Heart left ventricle (tissue), 16 donors: ENCODE results near the gene NOX4. TPM values are rescaled to one million over a fixed set of nuclear protein-coding genes. Genes with fewer than 3 reads are reported as not detected.
A peak's percentile ranks its signal among the peaks of the same experiment; 100 is the strongest.
"Not testable (repeated sequence)": the region's sequence is repeated elsewhere in the genome, so short reads cannot be mapped to it uniquely, and the experiment has no call there.

ENCODE experiments used
- ATAC-seq, 4 donors: fragments of 200-7000 bp; cut with Tn5 transposase; one replicate each; pipeline ENCODE4 v1.9.1; 2020 to 2022; ENCODE audit warnings: moderate library complexity in 4 of 4, mild to moderate bottlenecking in 3 of 4, moderate number of reproducible peaks in 1 of 4
- DNase-seq, 5 donors: peaks; one replicate each; pipeline ENCODE4 v3.0.0-alpha.2; 2020
- H3K27ac ChIP-seq, 12 donors: fragments of 200-600 bp; sonication (generic) in 4 of 12; one replicate each; pipeline versions ENCODE4 v1.5.0 to v1.8.0; 2016 to 2022; ENCODE audit warnings: mild to moderate bottlenecking in 2 of 12
- H3K27me3 ChIP-seq, 9 donors: fragments of 200-600 bp; sonication (generic) in 2 of 9; one replicate each; pipeline versions ENCODE4 v1.5.1 to v1.8.0; 2016 to 2022; ENCODE audit warnings: mild to moderate bottlenecking in 3 of 9
- H3K36me3 ChIP-seq, 9 donors: fragments of 200-600 bp; sonication (generic) in 2 of 9; one replicate each; pipeline versions ENCODE4 v1.5.0 to v1.8.0; 2018 to 2022; ENCODE audit warnings: mild to moderate bottlenecking in 2 of 9
- H3K4me1 ChIP-seq, 12 donors: fragments of 200-600 bp; sonication (generic) in 4 of 12; one replicate each; pipeline versions ENCODE4 v1.5.0 to v1.8.0; 2016 to 2022; ENCODE audit warnings: mild to moderate bottlenecking in 3 of 12
- H3K4me3 ChIP-seq, 12 donors: fragments of 200-600 bp; sonication (generic) in 4 of 12; one replicate each; pipeline versions ENCODE4 v1.5.0 to v1.8.0; 2017 to 2022; ENCODE audit warnings: mild to moderate bottlenecking in 9 of 12, moderate library complexity in 4 of 12
- H3K9me3 ChIP-seq, 12 donors: fragments of 200-600 bp; sonication (generic) in 4 of 12; one replicate each; pipeline versions ENCODE4 v1.5.0 to v1.8.0; 2016 to 2022; ENCODE audit warnings: mild to moderate bottlenecking in 1 of 12
- POLR2A ChIP-seq, 2 donors: fragments of 450-650 bp; IDR thresholded peaks; one replicate each; pipeline ENCODE4 v1.6.1; 2017; ENCODE audit warnings: antibody characterized with exemption in 2 of 2, mild to moderate bottlenecking in 2 of 2, moderate library complexity in 2 of 2
- WGBS, 4 donors: extraction: QIAGEN DNeasy Blood & Tissue Kit in 2 of 4; methylation state at CpG; one replicate each; pipeline versions ENCODE4 v1.1.5 to v1.1.7; 2013 to 2018; 5-methylcytosine and 5-hydroxymethylcytosine counted together
- intact Hi-C, 10 donors: fragments of 100-400 bp; cut with DNase I; formaldehyde crosslinking; loops; one replicate each; pipeline versions ENCODE4 v1.11.1 to v1.14.2; 2022
- polyA plus RNA-seq, 2 donors: library from polyadenylated mRNA; stranded (reverse); fragments of 200-250 nt; gene quantifications; one replicate each; pipeline ENCODE4 v1.2.3, GENCODE V29; 2013
- total RNA-seq, 9 donors: library from RNA; depleted of rRNA in 2 of 9; stranded (reverse); fragments of >200 nt in 2 of 9; fragmentation: NEBNext Ultra II Directional in 3 of 9; extraction: Animal tissue kit (Norgen Biotek cat#: 25700) in 3 of 9; gene quantifications; one replicate each; pipeline versions ENCODE4 v1.1.0 to v1.2.4, GENCODE V29; 2016 to 2023
- TF ChIP-seq, protein P1 (sequence below), 12 donors: fragments of 200-600 bp; sonication (generic) in 4 of 12; IDR thresholded peaks; one replicate each; pipeline versions ENCODE4 v1.5.0 to v1.8.0; 2018 to 2022; ENCODE audit warnings: antibody characterized with exemption in 12 of 12, mild to moderate bottlenecking in 5 of 12
- donor health status: ischemic (EF 13 %, LVEDD 7.1; RV severe dilation, severe dysfunction).
- donor health status: healthy with polysubstance abuse.
- donor health status: DM: no; HTN: yes; CAD: no.
- donor health status: DM: no; HTN: no; CAD: no.
- donor health status: ischemic (EF 25% LVEDD 6.9; RV normal size, moderate dysfunction).
- donor health status: ischemic (EF 25% LVEDD 5.7; RV mildly dilated, moderate dysfunction).
- donor health status: healthy.
- donor health status: DM: yes; HTN: yes; CAD: no.
- donor health status: ischemic (EF 35%, LVEDD 5.7; RV mildly dilated, moderate dysfunction).
- donor health status: nonischemic (EF 11% LVEDD 7.7; RV severe dilation, severe dysfunction).
- donor health status: DM: yes; HTN: yes; CAD: no.
- donor health status: PGD.
- donor health status: ischemic (EF 29% LVEDD 5.4; RV normal size, mild dysfunction).
- donor health status: nonischemic (EF 23%, LVEDD 6.1; RV moderate dilation, normal function).

NOX4 gene
- total and polyA plus RNA-seq, 11 donors: 2.1 to 8.6 (median 2.8) TPM

DNA sequence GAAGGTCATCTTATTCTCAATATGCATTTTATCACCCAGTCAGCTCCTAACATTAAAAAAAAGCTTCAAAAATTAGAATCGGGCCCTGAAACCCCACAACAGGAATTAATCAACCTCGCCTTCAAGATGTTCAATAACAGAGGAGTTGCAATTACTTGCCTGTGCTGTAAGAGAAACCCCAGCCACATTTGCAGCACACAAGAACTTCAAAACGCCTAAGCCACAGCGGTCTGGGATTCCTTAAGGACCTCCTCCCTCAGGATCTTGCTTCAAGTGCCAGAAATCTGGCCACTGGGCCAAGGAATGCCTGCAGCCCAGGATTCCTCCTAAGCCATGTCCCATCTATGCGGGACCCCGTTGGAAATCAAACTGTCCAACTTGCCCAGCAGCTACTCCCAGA, 108.2 kb downstream of the NOX4 start:
- not testable (repeated sequence) for H3K27ac ChIP-seq
- H3K4me1 ChIP-seq: peaks cover 0 to 21% (median 3%) of the 10 kb centered on the region in 12 donors

DNA sequence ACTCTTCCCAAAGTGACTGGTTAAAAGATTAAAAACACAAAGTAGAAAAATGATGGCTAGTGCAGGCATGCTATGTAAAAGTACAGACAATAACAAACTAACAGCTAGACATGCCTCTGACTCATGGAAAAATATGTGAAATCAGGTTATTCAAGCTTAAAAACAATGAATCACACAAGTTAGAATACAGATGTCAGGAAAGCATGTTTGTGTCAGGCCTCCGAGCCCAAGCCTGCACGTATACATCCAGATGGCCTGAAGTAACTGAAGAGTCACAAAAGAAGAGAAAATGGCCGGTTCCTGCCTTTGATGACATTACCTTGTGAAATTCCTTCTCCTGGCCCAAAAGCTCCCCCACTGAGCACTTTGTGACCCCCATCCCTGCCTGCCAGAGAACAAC, 110.1 kb downstream of the NOX4 start:
- no peaks in the 10 kb centered on the region for H3K36me3 ChIP-seq
- H3K4me3 ChIP-seq: no peak overlapping the region
- H3K27me3 ChIP-seq: no peaks in the 10 kb centered on the region
- peaks cover 0 to 21% (median 3%) of the 10 kb centered on the region in 12 donors for H3K4me1 ChIP-seq
- DNase-seq (peak in 2 of 5 donors; percentile 33 to 43), ATAC-seq (peak; percentile 44 to 95 (median 64))
- 46 to 67% (median 53%) methylated on average over 3 of the region's 3 CpGs for WGBS, 4 donors
- H3K9me3 ChIP-seq: peaks cover 0 to 14% (median 0%) of the 10 kb centered on the region in 12 donors
- TF ChIP-seq, protein P1, sequence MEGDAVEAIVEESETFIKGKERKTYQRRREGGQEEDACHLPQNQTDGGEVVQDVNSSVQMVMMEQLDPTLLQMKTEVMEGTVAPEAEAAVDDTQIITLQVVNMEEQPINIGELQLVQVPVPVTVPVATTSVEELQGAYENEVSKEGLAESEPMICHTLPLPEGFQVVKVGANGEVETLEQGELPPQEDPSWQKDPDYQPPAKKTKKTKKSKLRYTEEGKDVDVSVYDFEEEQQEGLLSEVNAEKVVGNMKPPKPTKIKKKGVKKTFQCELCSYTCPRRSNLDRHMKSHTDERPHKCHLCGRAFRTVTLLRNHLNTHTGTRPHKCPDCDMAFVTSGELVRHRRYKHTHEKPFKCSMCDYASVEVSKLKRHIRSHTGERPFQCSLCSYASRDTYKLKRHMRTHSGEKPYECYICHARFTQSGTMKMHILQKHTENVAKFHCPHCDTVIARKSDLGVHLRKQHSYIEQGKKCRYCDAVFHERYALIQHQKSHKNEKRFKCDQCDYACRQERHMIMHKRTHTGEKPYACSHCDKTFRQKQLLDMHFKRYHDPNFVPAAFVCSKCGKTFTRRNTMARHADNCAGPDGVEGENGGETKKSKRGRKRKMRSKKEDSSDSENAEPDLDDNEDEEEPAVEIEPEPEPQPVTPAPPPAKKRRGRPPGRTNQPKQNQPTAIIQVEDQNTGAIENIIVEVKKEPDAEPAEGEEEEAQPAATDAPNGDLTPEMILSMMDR (IDR thresholded peaks at IDR 0.05): no peak
- no peak for TF ChIP-seq POLR2A (IDR thresholded peaks at IDR 0.05)
- H3K27ac ChIP-seq: peak overlapping the region in 11 of 12 donors; percentile 5 to 70 (median 41)
- intact Hi-C loops: no loop called here

More for the DNA sequence above, 108.2 kb downstream of the NOX4 start:
- DNase-seq, ATAC-seq, H3K4me3 ChIP-seq, H3K27me3 ChIP-seq, intact Hi-C loops, H3K36me3 ChIP-seq: not testable (repeated sequence)
- peaks cover 0 to 14% (median 0%) of the 10 kb centered on the region in 12 donors for H3K9me3 ChIP-seq
- WGBS, 4 donors: 81 to 97% (median 94%) methylated on average over 6 of the region's 6 CpGs

DNA sequence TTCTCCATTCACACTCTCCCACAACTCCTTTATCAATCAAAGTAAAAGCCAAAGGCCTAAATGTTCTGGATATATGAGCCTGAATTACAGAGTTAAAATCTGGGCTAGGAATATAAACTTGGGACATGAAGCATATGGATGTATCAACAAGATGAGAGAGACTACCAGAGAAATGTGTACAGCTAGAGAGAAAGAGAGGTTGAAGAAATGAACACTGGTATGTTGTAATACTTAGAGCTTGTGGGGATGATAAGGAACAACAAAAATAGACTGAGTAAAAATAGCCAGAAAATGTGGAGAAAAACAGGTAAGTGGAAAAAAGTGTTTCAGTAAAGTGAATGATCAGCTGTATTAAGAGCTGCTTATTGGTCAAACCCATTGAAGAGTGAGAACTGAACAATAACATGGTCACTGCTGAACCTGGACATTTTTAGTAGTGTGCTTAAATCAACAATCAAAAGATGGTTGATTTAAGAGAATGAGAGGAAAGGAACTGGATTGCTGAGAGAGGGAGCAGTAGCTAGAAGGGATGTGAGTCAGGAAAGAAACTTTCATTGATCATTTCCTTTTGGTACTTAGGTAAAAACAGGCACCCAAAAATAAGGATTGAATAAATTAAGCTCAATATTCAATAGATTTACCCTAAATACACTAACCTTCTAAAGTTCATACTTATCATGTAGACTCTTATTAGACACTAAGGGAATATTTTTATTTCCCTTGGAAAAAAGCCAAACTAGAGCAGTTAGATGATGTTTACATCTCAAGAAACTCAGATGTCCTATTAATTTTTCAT, 111.0 kb downstream of the NOX4 start:
- H3K4me1 ChIP-seq: peaks cover 0 to 21% (median 3%) of the 10 kb centered on the region in 12 donors
- DNase-seq, H3K36me3 ChIP-seq, H3K9me3 ChIP-seq, H3K4me3 ChIP-seq, H3K27me3 ChIP-seq, intact Hi-C loops: not testable (repeated sequence)
- H3K27ac ChIP-seq: peak overlapping the region in 8 of 12 donors; percentile 5 to 70 (median 43)
- ATAC-seq: peak in 1 of 4 donors; percentile 28

DNA sequence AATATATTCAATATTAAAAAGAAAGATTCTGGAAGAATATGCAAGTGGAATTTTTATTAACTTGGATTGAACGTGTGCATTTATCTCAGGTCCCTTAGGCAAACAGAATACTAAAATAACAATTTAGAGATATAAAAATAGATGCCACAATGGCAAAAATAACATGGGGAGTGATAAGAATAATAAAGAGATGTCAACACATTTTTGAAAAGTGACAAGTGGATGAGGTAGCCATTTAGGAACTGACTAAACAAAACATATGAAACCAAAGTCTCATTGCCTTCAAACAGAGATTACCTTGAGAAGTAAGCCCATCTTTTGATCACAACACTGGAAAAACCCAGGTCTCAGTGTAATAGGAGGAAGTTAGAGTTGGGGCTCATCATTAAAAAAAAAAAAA, 112.2 kb downstream of the NOX4 start:
- 26 to 42% (median 30%) methylated on average over 1 of the region's 1 CpG for WGBS, 4 donors
- DNase-seq, ATAC-seq, H3K36me3 ChIP-seq, H3K9me3 ChIP-seq, intact Hi-C loops, H3K4me3 ChIP-seq, H3K27me3 ChIP-seq, H3K27ac ChIP-seq: not testable (repeated sequence)
- H3K4me1 ChIP-seq: peaks cover 0 to 21% (median 3%) of the 10 kb centered on the region in 12 donors

DNA sequence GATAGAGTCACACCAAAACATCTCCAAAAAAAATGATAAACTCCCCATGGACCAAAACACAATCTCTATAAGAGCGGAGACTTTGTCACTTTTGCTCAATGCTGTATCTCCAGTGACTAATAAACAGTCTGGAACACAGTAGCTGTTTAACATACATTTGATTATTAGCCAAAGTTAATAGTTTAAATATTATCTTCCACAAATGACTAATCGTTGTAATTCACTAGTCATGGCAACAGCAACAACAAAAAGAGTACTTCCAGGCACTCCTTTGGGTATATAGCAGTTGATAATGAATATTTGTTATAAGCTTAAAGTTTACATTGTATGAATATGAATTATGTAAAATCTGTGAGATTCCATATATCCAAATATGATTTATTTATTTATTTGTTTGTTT, 121.8 kb downstream of the NOX4 start:
- H3K4me1 ChIP-seq, ATAC-seq, H3K27me3 ChIP-seq, H3K36me3 ChIP-seq, H3K27ac ChIP-seq, H3K9me3 ChIP-seq, DNase-seq, H3K4me3 ChIP-seq, intact Hi-C loops: not testable (repeated sequence)
- 83 to 89% (median 86%) methylated on average over 2 of the region's 2 CpGs for WGBS, 4 donors

DNA sequence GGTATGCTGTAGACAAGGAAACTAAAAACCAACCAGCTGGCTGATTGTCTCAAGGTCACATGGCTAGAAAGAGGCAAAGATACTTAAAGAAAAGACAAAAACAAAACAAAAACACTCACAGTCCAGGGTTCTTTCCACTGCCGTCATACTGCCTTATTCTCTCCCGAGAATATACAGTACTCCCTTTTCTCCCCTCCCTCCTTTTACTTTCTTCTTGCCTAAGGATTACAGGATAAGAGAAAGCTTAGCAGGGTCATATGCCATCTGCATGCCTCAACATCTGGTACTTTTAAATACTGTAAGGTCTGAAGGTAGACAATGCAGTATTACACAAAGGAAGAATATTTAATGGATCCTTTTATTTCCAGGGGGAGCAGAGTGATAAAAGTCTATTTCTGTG, 126.3 kb downstream of the NOX4 start:
- 65 to 68% (median 66%) methylated on average over 2 of the region's 2 CpGs for WGBS, 4 donors
- H3K27ac ChIP-seq, H3K4me3 ChIP-seq, DNase-seq, H3K27me3 ChIP-seq, H3K36me3 ChIP-seq, intact Hi-C loops, ATAC-seq, H3K4me1 ChIP-seq, H3K9me3 ChIP-seq: not testable (repeated sequence)
